Heart right ventricle (tissue), 16 donors: Measurements from ENCODE around the gene TRPM3. TPM values are rescaled to one million over a fixed set of nuclear protein-coding genes. Genes with fewer than 3 reads are reported as not detected.

Source experiments
- ATAC-seq, 8 donors: fragments of 200-7000 bp; cut with Tn5 transposase; one replicate each; pipeline ENCODE4 v1.9.1; 2020; ENCODE audit warnings: mild to moderate bottlenecking in 8 of 8, moderate library complexity in 8 of 8, moderate number of reproducible peaks in 1 of 8
- DNase-seq, 2 donors: peaks; one replicate each; pipeline ENCODE4 v3.0.0-alpha.2; 2020
- H3K27ac ChIP-seq, 10 donors: fragments of 200-600 bp; sonication (generic) in 2 of 10; one replicate each; pipeline versions ENCODE4 v1.5.0 to v1.8.0; 2020 to 2022; ENCODE audit warnings: mild to moderate bottlenecking in 3 of 10
- H3K27me3 ChIP-seq, 7 donors: fragments of 200-600 bp; one replicate each; pipeline ENCODE4 v1.8.0; 2021 to 2022; ENCODE audit warnings: mild to moderate bottlenecking in 2 of 7
- H3K36me3 ChIP-seq, 9 donors: fragments of 200-600 bp; sonication (generic) in 1 of 9; one replicate each; pipeline versions ENCODE4 v1.5.0 to v1.8.0; 2020 to 2022; ENCODE audit warnings: mild to moderate bottlenecking in 2 of 9
- H3K4me1 ChIP-seq, 9 donors: fragments of 200-600 bp; sonication (generic) in 1 of 9; one replicate each; pipeline versions ENCODE4 v1.5.0 to v1.8.0; 2020 to 2022; ENCODE audit warnings: mild to moderate bottlenecking in 4 of 9
- H3K4me3 ChIP-seq, 10 donors: fragments of 200-600 bp; sonication (generic) in 2 of 10; one replicate each; pipeline versions ENCODE4 v1.5.0 to v1.8.0; 2020 to 2022; ENCODE audit warnings: mild to moderate bottlenecking in 7 of 10, moderate library complexity in 2 of 10
- H3K9me3 ChIP-seq, 11 donors: fragments of 200-600 bp in 10 of 11; sonication (generic) in 2 of 11; one replicate each; pipeline versions ENCODE4 v1.5.0 to v1.8.0; 2013 to 2022; ENCODE audit warnings: mild to moderate bottlenecking in 2 of 11, control low read depth in 1 of 11, moderate library complexity in 1 of 11
- CTCF ChIP-seq, 9 donors: fragments of 200-600 bp; sonication (generic) in 2 of 9; IDR thresholded peaks; one replicate each; pipeline versions ENCODE4 v1.5.0 to v1.8.0; 2021 to 2022; ENCODE audit warnings: antibody characterized with exemption in 9 of 9, mild to moderate bottlenecking in 5 of 9, moderate library complexity in 1 of 9
- WGBS, 2 donors: extraction: QIAGEN DNeasy Blood & Tissue Kit; methylation state at CpG; one replicate each; pipeline ENCODE4 v1.1.7; 2013; ENCODE audit warnings: inconsistent platforms in 1 of 2; 5-methylcytosine and 5-hydroxymethylcytosine counted together
- intact Hi-C, 10 donors: fragments of 100-400 bp; cut with DNase I; formaldehyde crosslinking; loops; one replicate each; pipeline versions ENCODE4 v1.11.1 to v1.14.2; 2022
- polyA plus RNA-seq, 2 donors: library from polyadenylated mRNA; stranded (reverse); fragments of 200-250 nt; gene quantifications; one replicate each; pipeline ENCODE4 v1.2.3, GENCODE V29; 2013
- total RNA-seq, 10 donors: library from RNA; stranded (reverse); fragmentation: NEBNext Ultra II Directional in 3 of 10; extraction: Animal tissue kit (Norgen Biotek cat#: 25700) in 3 of 10; gene quantifications; one replicate each; pipeline versions ENCODE4 v1.2.1 to v1.2.4, GENCODE V29; 2021 to 2023
- donor health status: Arrhythmogenic right ventricular cardiomyopathy.
- donor health status: ischemic (EF 13 %, LVEDD 7.1; RV severe dilation, severe dysfunction).
- donor health status: healthy with polysubstance abuse.
- donor health status: DM: no; HTN: yes; CAD: no.
- donor health status: DM: no; HTN: no; CAD: no.
- donor health status: ischemic (EF 25% LVEDD 6.9; RV normal size, moderate dysfunction).
- donor health status: ischemic (EF 25% LVEDD 5.7; RV mildly dilated, moderate dysfunction).
- donor health status: healthy.
- donor health status: DM: yes; HTN: yes; CAD: no.
- donor health status: Ischemic cardiomyopathy.
- donor health status: ischemic (EF 35%, LVEDD 5.7; RV mildly dilated, moderate dysfunction).
- donor health status: nonischemic (EF 11% LVEDD 7.7; RV severe dilation, severe dysfunction).
- donor health status: DM: yes; HTN: yes; CAD: no.
- donor health status: PGD.
- donor health status: ischemic (EF 29% LVEDD 5.4; RV normal size, mild dysfunction).
- donor health status: nonischemic (EF 23%, LVEDD 6.1; RV moderate dilation, normal function).

TRPM3 gene
- total and polyA plus RNA-seq, 12 donors, result 0.05 to 1.3 (median 0.16) TPM; not detected in 1

- no peaks in the 10 kb centered on the region for H3K36me3 ChIP-seq
- H3K27ac ChIP-seq, result no peak overlapping the region
- H3K9me3 ChIP-seq, result no peaks in the 10 kb centered on the region
- H3K27me3 ChIP-seq, result no peaks in the 10 kb centered on the region
- WGBS, 2 donors, result 87 to 90% methylated on average over 7 of the region's 7 CpGs
- peaks cover 0 to 7% (median 0%) of the 10 kb centered on the region in 9 donors for H3K4me1 ChIP-seq
- DNase-seq (no peak), ATAC-seq (no peak)
- TF ChIP-seq CTCF (IDR thresholded peaks at IDR 0.05), result no peak
- H3K4me3 ChIP-seq, result no peak overlapping the region
- intact Hi-C loops, result no loop called here
These were observed 237.2 kb downstream of the TRPM3 start for GRCh38 chr9:70883963-70884793.

GRCh38 chr9:70883056-70883455, 238.4 kb downstream of the TRPM3 start:
- DNase-seq (no peak), ATAC-seq (no peak)
- no peak for TF ChIP-seq CTCF (IDR thresholded peaks at IDR 0.05)
- intact Hi-C loops, result no loop called here
- Histone ChIP-seq H3K4me1 (peaks cover 0 to 7% (median 0%) of the 10 kb centered on the region in 9 donors), H3K4me3 (no peak overlapping the region), H3K27me3 (no peaks in the 10 kb centered on the region), H3K36me3 (no peaks in the 10 kb centered on the region), H3K27ac (no peak overlapping the region), H3K9me3 (no peaks in the 10 kb centered on the region)
- 77 to 79% methylated on average over 1 of the region's 1 CpG for WGBS, 2 donors

- no peak for TF ChIP-seq CTCF (IDR thresholded peaks at IDR 0.05)
- intact Hi-C loops, result no loop called here
- 83 to 85% methylated on average over 6 of the region's 6 CpGs for WGBS, 2 donors
- Histone ChIP-seq H3K4me1 (peaks cover 0 to 7% (median 0%) of the 10 kb centered on the region in 9 donors), H3K9me3 (no peaks in the 10 kb centered on the region), H3K27ac (no peak overlapping the region), H3K4me3 (no peak overlapping the region), H3K36me3 (no peaks in the 10 kb centered on the region), H3K27me3 (no peaks in the 10 kb centered on the region)
- no peak for DNase-seq
- ATAC-seq, result no peak
These were observed 240.1 kb downstream of the TRPM3 start for GRCh38 chr9:70881333-70881732.

GRCh38 chr9:70880535-70880934, 240.9 kb downstream of the TRPM3 start:
- H3K4me3 ChIP-seq, result no peak overlapping the region
- no peak overlapping the region for H3K27ac ChIP-seq
- no peak for TF ChIP-seq CTCF (IDR thresholded peaks at IDR 0.05)
- peaks cover 0 to 7% (median 0%) of the 10 kb centered on the region in 9 donors for H3K4me1 ChIP-seq
- no peaks in the 10 kb centered on the region for H3K36me3 ChIP-seq
- ATAC-seq (no peak), DNase-seq (no peak)
- no peaks in the 10 kb centered on the region for H3K9me3 ChIP-seq
- H3K27me3 ChIP-seq, result no peaks in the 10 kb centered on the region
- intact Hi-C loops, result no loop called here
